ENCODE measurements around the gene RAD9B. TPM values are rescaled to one million over a fixed set of nuclear protein-coding genes. Genes with fewer than 3 reads are reported as not detected.

Gene RAD9B
- total and polyA plus RNA-seq, 2 of the 13 experiments (the other 11 are each of a cell fraction or from before 2014, with no cell fraction given): 0.05 to 0.38 TPM

- TF ChIP-seq E2F5 (CRISPR knock-in tag; conservative IDR thresholded peaks at IDR 0.05) (peak; percentile 83), HMG20A (CRISPR knock-in tag; IDR thresholded peaks at IDR 0.05; ENCODE audit: borderline replicate concordance) (no peak), ZNF644 (CRISPR knock-in tag; IDR thresholded peaks at IDR 0.05; ENCODE audit: low read depth) (no peak; the same call in 1 of the 2 replicates), HNF4A (CRISPR knock-in tag; IDR thresholded peaks at IDR 0.05) (peak; percentile 31; the same call in 1 of the 2 replicates), ATF7-NPFF (CRISPR knock-in tag; IDR thresholded peaks at IDR 0.05; ENCODE audit: low read depth) (peak; percentile 99; the same call in 1 of the 2 replicates), KLF6 (CRISPR knock-in tag; IDR thresholded peaks at IDR 0.05) (no peak; the same call in 1 of the 2 replicates), HDAC1 (CRISPR knock-in tag; IDR thresholded peaks at IDR 0.05) (peak; percentile 62), TEAD2 (CRISPR knock-in tag; IDR thresholded peaks at IDR 0.05) (peak; percentile 91; the same call in 1 of the 2 replicates), NR2C2 (CRISPR knock-in tag; IDR thresholded peaks at IDR 0.05; ENCODE audit: borderline replicate concordance) (peak; percentile 69), SMARCE1 (IDR thresholded peaks at IDR 0.05; ENCODE audit: borderline replicate concordance) (no peak), TCF7 (IDR thresholded peaks at IDR 0.05; ENCODE audit: low read depth) (no peak), GABPA (IDR thresholded peaks at IDR 0.05; ENCODE audit: low read depth, low read length) (0 out of 2 replicates have a peak, but pooled peaks have one; percentile 17), GABPA (CRISPR knock-in tag; IDR thresholded peaks at IDR 0.05; ENCODE audit: low read depth) (peak; percentile 71), ZBTB46 (CRISPR knock-in tag; IDR thresholded peaks at IDR 0.05; ENCODE audit: borderline replicate concordance) (no peak), MTF1 (CRISPR knock-in tag; IDR thresholded peaks at IDR 0.05) (peak; percentile 92; the same call in 1 of the 2 replicates), THAP7 (CRISPR knock-in tag; IDR thresholded peaks at IDR 0.05) (no peak; the same call in 1 of the 2 replicates), NFAT5 (CRISPR knock-in tag; IDR thresholded peaks at IDR 0.05) (peak; percentile 97), ZBTB7A (CRISPR knock-in tag; IDR thresholded peaks at IDR 0.05) (no peak), NFIC (IDR thresholded peaks at IDR 0.05; ENCODE audit: low read length) (no peak), SMAD9 (CRISPR knock-in tag; IDR thresholded peaks at IDR 0.05) (peak; percentile 98), ZNF558 (CRISPR knock-in tag; IDR thresholded peaks at IDR 0.05; ENCODE audit: borderline replicate concordance) (peak; percentile 96; the same call in 1 of the 2 replicates)
These were observed at the start of gene RAD9B, which contains the start of gene VPS29 (continued) for GRCh38 chr12:110501752-110502738.

Measured in HepG2 (cell line).